Calu3 (cell line): Measurements from ENCODE around the gene LRFN3. TPM values are rescaled to one million over a fixed set of nuclear protein-coding genes. Genes with fewer than 3 reads are reported as not detected.
A peak's percentile ranks its signal among the peaks of the same experiment; 100 is the strongest.
"Not testable (repeated sequence)": the region's sequence is repeated elsewhere in the genome, so short reads cannot be mapped to it uniquely, and the experiment has no call there.

ENCODE experiments used
- BruUV-seq: library from RNA; stranded (reverse); fragments of 400-500 nt; replicated peaks from 2 replicates; lab custom pipeline; 2021; lab: Mats Ljungman, UMichigan
- CTCF ChIA-PET: fragments of 300-600 bp; sonication (Branson Sonifier 250); formaldehyde crosslinking; loops from one replicate; lab custom pipeline; 2022; ENCODE audit warnings: antibody characterized with exemption; lab: Charles Lee
- DNase-seq: peaks from one replicate; pipeline ENCODE4 v3.0.0; 2022
- H3K27ac Mint-ChIP-seq: one replicate; pipeline ENCODE4 v1.8.0; 2022; ENCODE audit warnings: mixed read lengths; ENCODE audit not compliant: unreplicated experiment
- H3K27me3 Mint-ChIP-seq: one replicate; pipeline ENCODE4 v1.8.0; 2022; ENCODE audit warnings: mixed read lengths; ENCODE audit not compliant: unreplicated experiment
- H3K36me3 Mint-ChIP-seq: one replicate; pipeline ENCODE4 v1.8.0; 2022; ENCODE audit warnings: mild to moderate bottlenecking, moderate library complexity, mixed read lengths; ENCODE audit not compliant: insufficient read depth, unreplicated experiment
- H3K4me1 Mint-ChIP-seq: one replicate; pipeline ENCODE4 v1.8.0; 2022; ENCODE audit warnings: mild to moderate bottlenecking, low read depth, mixed read lengths; ENCODE audit not compliant: unreplicated experiment
- H3K4me3 Mint-ChIP-seq: one replicate; pipeline ENCODE4 v1.8.0; 2022; ENCODE audit warnings: mild to moderate bottlenecking, low read depth, moderate library complexity, mixed read lengths; ENCODE audit not compliant: unreplicated experiment
- H3K9me3 Mint-ChIP-seq: one replicate; pipeline ENCODE4 v1.8.0; 2022; ENCODE audit warnings: low read depth, mixed read lengths; ENCODE audit not compliant: unreplicated experiment
- CTCF ChIP-seq: fragments of 200-600 bp; IDR thresholded peaks from one replicate; pipeline ENCODE4 v1.8.0; 2022; ENCODE audit warnings: antibody characterized with exemption; ENCODE audit not compliant: unreplicated experiment
- intact Hi-C: fragments of 100-400 bp; cut with micrococcal nuclease; formaldehyde crosslinking; loops from one replicate; pipeline ENCODE4 v1.10.0; 2022; ENCODE audit not compliant: unreplicated experiment
- total RNA-seq: library from RNA; stranded (reverse); gene quantifications from 2 replicates; pipeline ENCODE4 v1.2.3, GENCODE V29; 2022

LRFN3 gene
- total RNA-seq, 1 experiment from 2014 or later, result 18.5 TPM

GRCh38 chr19:35909684-35910035 lies 26.5 kb upstream of the LRFN3 start:
- intact Hi-C loops, result no loop called here
- no TSS peak for BruUV-seq
- no peak for TF ChIP-seq CTCF
- Mint-ChIP-seq H3K36me3 (no peaks in the 10 kb centered on the region), H3K4me3 (no peak overlapping the region), H3K27ac (no peak overlapping the region), H3K9me3 (no peaks in the 10 kb centered on the region), H3K27me3 (peaks cover 5% of the 10 kb centered on the region), H3K4me1 (no peaks in the 10 kb centered on the region)
- DNase-seq, result no peak
- CTCF ChIA-PET, result no interaction called here

GRCh38 chr19:35910355-35910754 lies 25.8 kb upstream of the LRFN3 start:
- H3K36me3 Mint-ChIP-seq, intact Hi-C loops, H3K9me3 Mint-ChIP-seq, BruUV-seq, DNase-seq, H3K4me3 Mint-ChIP-seq, H3K27ac Mint-ChIP-seq, H3K4me1 Mint-ChIP-seq, CTCF ChIA-PET: not testable (repeated sequence)
- peaks cover 12% of the 10 kb centered on the region for H3K27me3 Mint-ChIP-seq

- no TSS peak for BruUV-seq
- CTCF ChIA-PET, result interaction anchor here (1.2 kb wide), 1 partner anchor 11 kb away, joined by 3 read pairs; the partner anchor contains the start of gene NFKBID
- TF ChIP-seq CTCF, result no peak
- Mint-ChIP-seq H3K4me1 (no peaks in the 10 kb centered on the region), H3K9me3 (no peaks in the 10 kb centered on the region), H3K27ac (no peak overlapping the region), H3K27me3 (peaks cover 14% of the 10 kb centered on the region), H3K4me3 (no peak overlapping the region), H3K36me3 (no peaks in the 10 kb centered on the region)
- no peak for DNase-seq
- intact Hi-C loops, result no loop called here
Observed at GRCh38 chr19:35911173-35911572, 25.0 kb upstream of the LRFN3 start.

GRCh38 chr19:35911790-35912189 lies 24.4 kb upstream of the LRFN3 start:
- H3K4me3 Mint-ChIP-seq, result no peak overlapping the region
- H3K27ac Mint-ChIP-seq, result no peak overlapping the region
- H3K9me3 Mint-ChIP-seq, result no peaks in the 10 kb centered on the region
- no peaks in the 10 kb centered on the region for H3K36me3 Mint-ChIP-seq
- no TSS peak for BruUV-seq
- H3K4me1 Mint-ChIP-seq, result no peaks in the 10 kb centered on the region
- no peak for TF ChIP-seq CTCF
- H3K27me3 Mint-ChIP-seq, result peaks cover 14% of the 10 kb centered on the region
- intact Hi-C loops, result no loop called here
- peak; percentile 53 for DNase-seq
- CTCF ChIA-PET, result interaction anchor here (1.2 kb wide), 1 partner anchor 12 kb away, joined by 3 read pairs; the partner anchor contains the start of gene NFKBID

- TF ChIP-seq CTCF, result no peak
- CTCF ChIA-PET, result no interaction called here
- BruUV-seq, result no TSS peak
- Mint-ChIP-seq H3K4me1 (no peaks in the 10 kb centered on the region), H3K27ac (no peak overlapping the region), H3K27me3 (peaks cover 14% of the 10 kb centered on the region), H3K36me3 (no peaks in the 10 kb centered on the region), H3K4me3 (no peak overlapping the region), H3K9me3 (no peaks in the 10 kb centered on the region)
- no peak for DNase-seq
- intact Hi-C loops, result no loop called here
Observed at GRCh38 chr19:35913589-35913988, 22.6 kb upstream of the LRFN3 start.
